Endodermal cell (in vitro differentiated cells): ENCODE results near the gene APH1B. TPM values are rescaled to one million over a fixed set of nuclear protein-coding genes. Genes with fewer than 3 reads are reported as not detected.

ENCODE experiments used
- DNase-seq: peaks from one replicate; pipeline ENCODE4 v3.0.0-alpha.2; 2017
- H3K27ac ChIP-seq: 2 replicates; pipeline ENCODE4 v1.5.1; 2013; ENCODE audit warnings: mild to moderate bottlenecking, low read depth, low read length, moderate library complexity
- H3K27me3 ChIP-seq: 2 replicates; pipeline ENCODE4 v1.6.1; 2013; ENCODE audit warnings: mild to moderate bottlenecking, low read length, moderate library complexity; ENCODE audit not compliant: insufficient read depth, control insufficient read depth, poor library complexity, severe bottlenecking
- H3K36me3 ChIP-seq: 2 replicates; pipeline ENCODE4 v1.7.0; 2013; ENCODE audit warnings: mild to moderate bottlenecking, low read length, moderate library complexity; ENCODE audit not compliant: control insufficient read depth, insufficient read depth
- H3K4me1 ChIP-seq: one replicate; pipeline ENCODE4 v1.7.0; 2013; ENCODE audit warnings: low read length; ENCODE audit not compliant: control insufficient read depth, insufficient read depth
- H3K4me3 ChIP-seq: 2 replicates; pipeline ENCODE4 v1.5.1; 2013; ENCODE audit warnings: mild to moderate bottlenecking, low read length, moderate library complexity
- H3K9ac ChIP-seq: 2 replicates; pipeline ENCODE4 v1.6.1; 2013; ENCODE audit warnings: mild to moderate bottlenecking, low read length, moderate library complexity; ENCODE audit not compliant: poor library complexity, severe bottlenecking; ENCODE audit errors: extremely low read depth
- H3K9me3 ChIP-seq: 2 replicates; pipeline ENCODE4 v1.6.1; 2013; ENCODE audit warnings: mild to moderate bottlenecking, low read length, moderate library complexity; ENCODE audit not compliant: control insufficient read depth
- H3K27ac Mint-ChIP-seq: 2 replicates; pipeline ENCODE4 v1.8.0; 2020; ENCODE audit warnings: mixed read lengths
- H3K27me3 Mint-ChIP-seq: 2 replicates; pipeline ENCODE4 v1.8.0; 2021; ENCODE audit warnings: mild to moderate bottlenecking, mixed read lengths; ENCODE audit not compliant: insufficient read depth
- H3K36me3 Mint-ChIP-seq: 2 replicates; pipeline ENCODE4 v1.8.0; 2020; ENCODE audit warnings: low read depth, mixed read lengths
- H3K4me1 Mint-ChIP-seq: 2 replicates; pipeline ENCODE4 v1.8.0; 2020; ENCODE audit warnings: mixed read lengths
- H3K4me3 Mint-ChIP-seq: 2 replicates; pipeline ENCODE4 v1.8.0; 2020; ENCODE audit warnings: mild to moderate bottlenecking, moderate library complexity, mixed read lengths
- H3K9me3 Mint-ChIP-seq: 2 replicates; pipeline ENCODE4 v1.8.0; 2020; ENCODE audit warnings: mild to moderate bottlenecking, mixed read lengths
- WGBS, 2 experiments: methylation state at CpG; one replicate each; pipeline versions ENCODE4 v1.1.5 to v1.1.7; 2013; ENCODE audit warnings: missing lambda C conversion rate in 2 of 2, mixed read lengths in 1 of 2; ENCODE audit not compliant: insufficient coverage in 1 of 2, insufficient read length in 1 of 2; 5-methylcytosine and 5-hydroxymethylcytosine counted together
- total RNA-seq, 2 donors: library from RNA; stranded (reverse); fragmentation: NEBNext Ultra II Directional in 1 of 2; extraction: Animal tissue kit (Norgen Biotek cat#: 25700) in 1 of 2; gene quantifications; 2 replicates in 1 of 2; 3 replicates in 1 of 2; pipeline ENCODE4 v1.2.1, GENCODE V29; 2021
- TF ChIP-seq, protein P1 (sequence below): fragments of 200-600 bp; sonication (generic); conservative IDR thresholded peaks from 2 replicates; pipeline ENCODE4 v1.5.0; 2021; ENCODE audit warnings: antibody characterized with exemption, mild to moderate bottlenecking

APH1B gene
- total RNA-seq, 2 donors from 2014 or later = 19.5 to 22.7 TPM

DNA sequence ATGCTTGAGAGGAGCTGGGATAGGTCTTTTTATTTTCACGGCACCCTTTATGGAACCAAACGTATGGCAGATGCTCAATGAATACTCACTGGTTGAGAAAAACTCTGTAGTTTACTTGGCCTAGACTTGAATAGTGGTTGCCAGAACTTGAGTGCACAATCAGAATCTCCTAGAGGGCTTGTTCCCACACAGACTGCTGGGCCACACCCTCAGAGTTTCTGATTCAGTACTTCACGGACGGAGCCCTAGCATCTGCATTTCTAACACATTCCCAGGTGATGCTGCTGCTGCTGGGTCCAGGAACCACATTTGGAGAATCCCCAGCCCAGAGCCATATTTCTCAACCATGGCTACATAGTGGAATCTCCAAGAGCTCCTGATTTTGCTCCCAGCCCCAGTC is 79.7 kb downstream of the APH1B start:
- Mint-ChIP-seq H3K4me1 (peaks cover 3% of the 10 kb centered on the region), H3K27me3 (peaks cover 20% of the 10 kb centered on the region), H3K4me3 (no peak overlapping the region), H3K27ac (no peak overlapping the region), H3K9me3 (no peaks in the 10 kb centered on the region), H3K36me3 (no peaks in the 10 kb centered on the region)
- Histone ChIP-seq H3K4me1 (no peaks in the 10 kb centered on the region), H3K9me3 (no peaks in the 10 kb centered on the region), H3K9ac (no peak overlapping the region), H3K36me3 (no peaks in the 10 kb centered on the region), H3K4me3 (no peak overlapping the region), H3K27me3 (no peaks in the 10 kb centered on the region), H3K27ac (no peak overlapping the region)
- TF ChIP-seq, protein P1, sequence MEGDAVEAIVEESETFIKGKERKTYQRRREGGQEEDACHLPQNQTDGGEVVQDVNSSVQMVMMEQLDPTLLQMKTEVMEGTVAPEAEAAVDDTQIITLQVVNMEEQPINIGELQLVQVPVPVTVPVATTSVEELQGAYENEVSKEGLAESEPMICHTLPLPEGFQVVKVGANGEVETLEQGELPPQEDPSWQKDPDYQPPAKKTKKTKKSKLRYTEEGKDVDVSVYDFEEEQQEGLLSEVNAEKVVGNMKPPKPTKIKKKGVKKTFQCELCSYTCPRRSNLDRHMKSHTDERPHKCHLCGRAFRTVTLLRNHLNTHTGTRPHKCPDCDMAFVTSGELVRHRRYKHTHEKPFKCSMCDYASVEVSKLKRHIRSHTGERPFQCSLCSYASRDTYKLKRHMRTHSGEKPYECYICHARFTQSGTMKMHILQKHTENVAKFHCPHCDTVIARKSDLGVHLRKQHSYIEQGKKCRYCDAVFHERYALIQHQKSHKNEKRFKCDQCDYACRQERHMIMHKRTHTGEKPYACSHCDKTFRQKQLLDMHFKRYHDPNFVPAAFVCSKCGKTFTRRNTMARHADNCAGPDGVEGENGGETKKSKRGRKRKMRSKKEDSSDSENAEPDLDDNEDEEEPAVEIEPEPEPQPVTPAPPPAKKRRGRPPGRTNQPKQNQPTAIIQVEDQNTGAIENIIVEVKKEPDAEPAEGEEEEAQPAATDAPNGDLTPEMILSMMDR = no peak
- 95 to 100% methylated on average over 3 to 4 of the region's 4 CpGs for WGBS, 2 experiments
- no peak for DNase-seq

DNA sequence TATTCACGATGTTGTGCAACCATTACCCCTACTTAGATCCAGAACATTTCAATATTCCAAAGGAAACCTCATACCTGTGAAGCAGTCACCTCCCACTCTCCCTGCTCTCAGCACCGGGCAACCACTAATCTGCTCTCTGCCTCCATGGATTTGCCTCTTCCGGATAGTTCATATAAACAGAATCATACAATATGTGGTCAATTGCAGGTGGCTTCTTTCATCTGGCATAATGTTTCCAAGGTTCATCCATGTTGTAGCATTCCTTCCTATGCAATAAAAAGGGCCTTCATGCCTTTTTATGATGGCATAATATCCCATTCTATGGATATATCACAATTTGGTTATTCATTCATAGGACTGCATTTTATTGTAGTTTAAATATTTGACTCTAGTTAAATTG is 80.3 kb downstream of the APH1B start:
- Histone ChIP-seq H3K27me3 (no peaks in the 10 kb centered on the region), H3K36me3 (no peaks in the 10 kb centered on the region), H3K9me3 (no peaks in the 10 kb centered on the region), H3K4me1 (no peaks in the 10 kb centered on the region), H3K9ac (no peak overlapping the region), H3K27ac (no peak overlapping the region), H3K4me3 (no peak overlapping the region)
- no peak for DNase-seq
- Mint-ChIP-seq H3K4me3 (no peak overlapping the region), H3K27ac (no peak overlapping the region), H3K27me3 (peaks cover 22% of the 10 kb centered on the region), H3K4me1 (peaks cover 5% of the 10 kb centered on the region), H3K9me3 (no peaks in the 10 kb centered on the region), H3K36me3 (no peaks in the 10 kb centered on the region)
- 85 to 86% methylated on average over 3 of the region's 3 CpGs for WGBS, 2 experiments
- TF ChIP-seq, protein P1 = no peak

DNA sequence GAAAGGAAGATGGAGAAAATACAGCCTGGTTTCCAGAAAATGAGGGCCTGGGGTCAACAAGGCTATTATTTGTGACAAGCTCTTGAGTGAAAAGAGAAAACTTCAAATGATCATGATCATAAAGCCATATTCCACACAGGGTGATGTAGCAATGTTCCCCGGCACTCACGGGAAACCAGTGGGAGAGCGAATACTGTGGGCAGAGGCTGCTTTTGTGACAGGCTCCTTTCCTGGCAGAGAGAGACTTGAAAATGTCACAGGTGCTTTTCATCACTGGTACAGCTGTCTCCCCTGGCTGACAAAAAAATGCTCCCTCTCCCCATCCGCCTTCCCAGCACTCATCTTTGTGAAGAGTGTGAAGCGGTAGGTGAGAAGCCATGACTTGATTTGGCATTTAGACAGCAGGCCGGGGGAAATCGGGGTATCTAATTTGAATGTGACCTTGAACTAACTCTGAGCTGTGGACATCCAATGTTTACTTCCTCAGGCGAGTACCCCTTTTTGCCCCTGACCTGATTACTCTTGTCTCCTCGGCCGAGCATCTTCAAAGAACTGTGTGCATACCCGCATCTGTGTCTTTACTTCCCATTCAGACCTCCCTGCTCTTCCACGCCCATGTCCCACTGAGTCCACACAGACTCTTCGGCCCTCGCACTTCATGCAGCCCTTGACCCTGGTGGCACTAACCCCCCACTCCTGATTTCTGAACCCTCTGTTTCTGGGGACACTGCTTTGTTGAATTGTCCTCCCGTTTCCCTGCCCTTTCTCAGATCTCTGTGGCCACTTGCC is 81.0 kb downstream of the APH1B start:
- no peak overlapping the region for H3K27ac Mint-ChIP-seq
- TF ChIP-seq, protein P1 = no peak
- no peak overlapping the region for H3K4me3 Mint-ChIP-seq
- peaks cover 11% of the 10 kb centered on the region for H3K4me1 Mint-ChIP-seq
- H3K27me3 Mint-ChIP-seq = peaks cover 22% of the 10 kb centered on the region
- no peaks in the 10 kb centered on the region for H3K9me3 Mint-ChIP-seq
- H3K4me3 ChIP-seq = no peak overlapping the region
- no peak overlapping the region for H3K27ac ChIP-seq
- no peak for DNase-seq
- no peak overlapping the region for H3K9ac ChIP-seq
- no peaks in the 10 kb centered on the region for H3K36me3 Mint-ChIP-seq
- no peaks in the 10 kb centered on the region for H3K27me3 ChIP-seq
- no peaks in the 10 kb centered on the region for H3K9me3 ChIP-seq
- no peaks in the 10 kb centered on the region for H3K4me1 ChIP-seq
- no peaks in the 10 kb centered on the region for H3K36me3 ChIP-seq
- WGBS, 2 experiments = 82 to 83% methylated on average over 14 to 15 of the region's 15 CpGs

Other genes starting within 250 kb of the APH1B start
- 100 to 1,000 TPM; 245 to 363 TPM for gene TPM1, start 234.9 kb upstream of the APH1B start, total RNA-seq
- 10 to 100 TPM; 13.3 to 14.9 TPM for gene LACTB, start 155.7 kb upstream of the APH1B start, total RNA-seq
- 10 to 100 TPM; 56.2 to 68.8 TPM for gene RPS27L, start 120.1 kb upstream of the APH1B start, total RNA-seq
- 10 to 100 TPM; 21.9 to 28.8 TPM for gene RAB8B, start 88.0 kb upstream of the APH1B start, total RNA-seq
- 1 to 10 TPM; 1.2 to 2.1 TPM for gene CA12, start 104.2 kb downstream of the APH1B start, total RNA-seq
- gene USP3, start 227.0 kb downstream of the APH1B start, total RNA-seq = 10 to 100 TPM; 51.5 to 52.5 TPM